Measurements from ENCODE around the gene DOCK9.
"Not testable (repeated sequence)": the region's sequence is repeated elsewhere in the genome, so short reads cannot be mapped to it uniquely, and the experiment has no call there.

Gene DOCK9

GRCh38 chr13:98813993-98814392 is 163.9 kb downstream of the DOCK9 start:
- H4K20me1 ChIP-seq (ENCODE audit: insufficient read depth, low read length), result no peaks in the 10 kb centered on the region
- TF ChIP-seq CTCF (IDR thresholded peaks at IDR 0.05; ENCODE audit: low read length) (no peak), EZH2 (IDR thresholded peaks at IDR 0.05; ENCODE audit: borderline replicate concordance, low read length) (no peak)
- H3K9me3 ChIP-seq (ENCODE audit: low read length), result no peaks in the 10 kb centered on the region
- H3K9me2 ChIP-seq (ENCODE audit: low read depth, low read length), result no peaks in the 10 kb centered on the region
- H3K79me2 ChIP-seq (ENCODE audit: insufficient read depth, low read length), result no peaks in the 10 kb centered on the region
- no peak overlapping the region for H2AFZ ChIP-seq (ENCODE audit: low read length)
- no peak overlapping the region for H3K4me3 ChIP-seq (ENCODE audit: low read depth, low read length, poor library complexity, severe bottlenecking)
- no peak overlapping the region for H3K9ac ChIP-seq (ENCODE audit: low read length)
- H3K27me3 ChIP-seq (ENCODE audit: insufficient read depth, low read length), result no peaks in the 10 kb centered on the region
- no peaks in the 10 kb centered on the region for H3K4me1 ChIP-seq (ENCODE audit: insufficient read depth, low read length, severe bottlenecking)
- no peaks in the 10 kb centered on the region for H3K36me3 ChIP-seq (ENCODE audit: insufficient read depth, low read length)
- no peak overlapping the region for H3K27ac ChIP-seq (ENCODE audit: low read depth, low read length, poor library complexity, severe bottlenecking)
- H3F3A ChIP-seq (ENCODE audit: insufficient read depth, low read length), result no peaks in the 10 kb centered on the region
- H3K4me2 ChIP-seq (ENCODE audit: low read length), result no peak overlapping the region

- H3K4me1 ChIP-seq (ENCODE audit: insufficient read depth, low read length, severe bottlenecking); H3K4me2 ChIP-seq (ENCODE audit: low read length); H3K27ac ChIP-seq (ENCODE audit: low read depth, low read length, poor library complexity, severe bottlenecking): not testable (repeated sequence)
These were observed 165.6 kb downstream of the DOCK9 start for GRCh38 chr13:98812186-98812790.

GRCh38 chr13:98810746-98811145 is 167.1 kb downstream of the DOCK9 start:
- TF ChIP-seq CTCF (IDR thresholded peaks at IDR 0.05; ENCODE audit: low read length), result no peak
- TF ChIP-seq EZH2 (IDR thresholded peaks at IDR 0.05; ENCODE audit: borderline replicate concordance, low read length), result no peak
- Histone ChIP-seq H2AFZ (ENCODE audit: low read length) (no peak overlapping the region), H3K9ac (ENCODE audit: low read length) (no peak overlapping the region), H3K9me2 (ENCODE audit: low read depth, low read length) (no peaks in the 10 kb centered on the region), H3K27ac (ENCODE audit: low read depth, low read length, poor library complexity, severe bottlenecking) (no peak overlapping the region), H3K27me3 (ENCODE audit: insufficient read depth, low read length) (no peaks in the 10 kb centered on the region), H3K4me3 (ENCODE audit: low read depth, low read length, poor library complexity, severe bottlenecking) (no peak overlapping the region), H3F3A (ENCODE audit: insufficient read depth, low read length) (no peaks in the 10 kb centered on the region), H4K20me1 (ENCODE audit: insufficient read depth, low read length) (no peaks in the 10 kb centered on the region), H3K4me1 (ENCODE audit: insufficient read depth, low read length, severe bottlenecking) (no peaks in the 10 kb centered on the region), H3K79me2 (ENCODE audit: insufficient read depth, low read length) (no peaks in the 10 kb centered on the region), H3K4me2 (ENCODE audit: low read length) (no peak overlapping the region), H3K9me3 (ENCODE audit: low read length) (no peaks in the 10 kb centered on the region), H3K36me3 (ENCODE audit: insufficient read depth, low read length) (no peaks in the 10 kb centered on the region)

More at GRCh38 chr13:98812186-98812790, 165.6 kb downstream of the DOCK9 start:
- not testable (repeated sequence) for H3K9me2 ChIP-seq (ENCODE audit: low read depth, low read length); H3K36me3 ChIP-seq (ENCODE audit: insufficient read depth, low read length); H2AFZ ChIP-seq (ENCODE audit: low read length); H3F3A ChIP-seq (ENCODE audit: insufficient read depth, low read length); H3K9ac ChIP-seq (ENCODE audit: low read length); H3K27me3 ChIP-seq (ENCODE audit: insufficient read depth, low read length); H3K4me3 ChIP-seq (ENCODE audit: low read depth, low read length, poor library complexity, severe bottlenecking); H3K79me2 ChIP-seq (ENCODE audit: insufficient read depth, low read length); H3K9me3 ChIP-seq (ENCODE audit: low read length); H4K20me1 ChIP-seq (ENCODE audit: insufficient read depth, low read length)

GRCh38 chr13:98809345-98809777 is 168.5 kb downstream of the DOCK9 start:
- Histone ChIP-seq H3K27ac (ENCODE audit: low read depth, low read length, poor library complexity, severe bottlenecking) (no peak overlapping the region), H3K9me3 (ENCODE audit: low read length) (no peaks in the 10 kb centered on the region), H3K79me2 (ENCODE audit: insufficient read depth, low read length) (no peaks in the 10 kb centered on the region), H3K4me2 (ENCODE audit: low read length) (no peak overlapping the region), H3K4me3 (ENCODE audit: low read depth, low read length, poor library complexity, severe bottlenecking) (no peak overlapping the region), H3K9me2 (ENCODE audit: low read depth, low read length) (no peaks in the 10 kb centered on the region), H3K27me3 (ENCODE audit: insufficient read depth, low read length) (no peaks in the 10 kb centered on the region), H3K9ac (ENCODE audit: low read length) (no peak overlapping the region), H3K36me3 (ENCODE audit: insufficient read depth, low read length) (no peaks in the 10 kb centered on the region), H4K20me1 (ENCODE audit: insufficient read depth, low read length) (no peaks in the 10 kb centered on the region), H2AFZ (ENCODE audit: low read length) (no peak overlapping the region), H3F3A (ENCODE audit: insufficient read depth, low read length) (no peaks in the 10 kb centered on the region), H3K4me1 (ENCODE audit: insufficient read depth, low read length, severe bottlenecking) (no peaks in the 10 kb centered on the region)
- no peak for TF ChIP-seq EZH2 (IDR thresholded peaks at IDR 0.05; ENCODE audit: borderline replicate concordance, low read length)
- TF ChIP-seq CTCF (IDR thresholded peaks at IDR 0.05; ENCODE audit: low read length), result no peak
